MM.1S (cell line): Measurements from ENCODE around the gene ERC2.

Experiments
- DNase-seq: peaks from one replicate; pipeline ENCODE4 v3.0.0-alpha.2; 2015
- H2AFZ ChIP-seq: fragments of 300-600 bp; sonication (generic); 2 replicates; pipeline ENCODE4 v1.6.0; 2016; ENCODE audit warnings: antibody characterized with exemption, low read length
- H3F3A ChIP-seq: fragments of 300-600 bp; sonication (generic); 2 replicates; pipeline ENCODE4 v1.6.1; 2016; ENCODE audit warnings: mild to moderate bottlenecking, antibody characterized with exemption, low read length, moderate library complexity, mixed read lengths; ENCODE audit not compliant: insufficient read depth
- H3K27ac ChIP-seq: fragments of 300-600 bp; sonication (generic); 2 replicates; pipeline ENCODE4 v1.5.1; 2016; ENCODE audit warnings: mild to moderate bottlenecking, low read length
- H3K27me3 ChIP-seq: fragments of 300-600 bp; sonication (generic); replicated peaks from 2 replicates; pipeline ENCODE4 v1.6.0; 2016; ENCODE audit warnings: low read length; ENCODE audit not compliant: insufficient read depth
- H3K36me3 ChIP-seq: fragments of 300-600 bp; sonication (generic); replicated peaks from 2 replicates; pipeline ENCODE4 v1.6.1; 2016; ENCODE audit warnings: mild to moderate bottlenecking, low read length, mixed read lengths; ENCODE audit not compliant: insufficient read depth
- H3K4me1 ChIP-seq: fragments of 300-600 bp; sonication (generic); 2 replicates; pipeline ENCODE4 v1.6.1; 2016; ENCODE audit warnings: low read length, mixed read lengths
- H3K4me2 ChIP-seq: fragments of 300-600 bp; sonication (generic); 2 replicates; pipeline ENCODE4 v1.6.0; 2016; ENCODE audit warnings: low read depth, low read length
- H3K4me3 ChIP-seq: fragments of 300-600 bp; sonication (generic); 2 replicates; pipeline ENCODE4 v1.5.1; 2016; ENCODE audit warnings: low read length, mixed read lengths
- H3K79me2 ChIP-seq: fragments of 300-600 bp; sonication (generic); 2 replicates; pipeline ENCODE4 v1.6.1; 2016; ENCODE audit warnings: mixed run types, low read length, mixed read lengths
- H3K9ac ChIP-seq: fragments of 300-600 bp; sonication (generic); 2 replicates; pipeline ENCODE4 v1.6.1; 2016; ENCODE audit warnings: low read length, mixed read lengths
- H3K9me2 ChIP-seq: fragments of 300-600 bp; sonication (generic); replicated peaks from 2 replicates; pipeline ENCODE4 v1.6.1; 2016; ENCODE audit warnings: mild to moderate bottlenecking, low read length, mixed read lengths; ENCODE audit not compliant: insufficient read depth
- H3K9me3 ChIP-seq: fragments of 300-600 bp; sonication (generic); replicated peaks from 2 replicates; pipeline ENCODE4 v1.6.1; 2016; ENCODE audit warnings: mild to moderate bottlenecking, low read length, mixed read lengths; ENCODE audit not compliant: insufficient read depth
- H4K20me1 ChIP-seq: fragments of 300-600 bp; sonication (generic); 2 replicates; pipeline ENCODE4 v1.6.1; 2016; ENCODE audit warnings: mild to moderate bottlenecking, low read length, moderate library complexity, mixed read lengths; ENCODE audit not compliant: insufficient read depth
- CTCF ChIP-seq: fragments of 300-600 bp; sonication (generic); IDR thresholded peaks from 2 replicates; pipeline ENCODE4 v1.5.1; 2016; ENCODE audit warnings: antibody characterized with exemption, low read length, mixed read lengths
- EZH2 ChIP-seq: fragments of 300-600 bp; sonication (generic); optimal IDR thresholded peaks from 2 replicates; pipeline ENCODE3; 2017; ENCODE audit warnings: low read depth, mild to moderate bottlenecking, antibody characterized with exemption, low read length, mixed read lengths
- EZH2phosphoT487 ChIP-seq: fragments of 300-600 bp; sonication (generic); IDR thresholded peaks from 2 replicates; pipeline ENCODE4 v1.6.1; 2018; ENCODE audit warnings: antibody characterized with exemption, low read length

Gene ERC2

GRCh38 chr3:56491566-56491965, 23.3 kb upstream of the ERC2 start:
- Histone ChIP-seq H3K27me3 (no peaks in the 10 kb centered on the region), H2AFZ (no peak overlapping the region)
- no peak for DNase-seq

GRCh38 chr3:56488812-56489600, 20.7 kb upstream of the ERC2 start:
- no peaks in the 10 kb centered on the region for H3K36me3 ChIP-seq
- no peak overlapping the region for H3K27ac ChIP-seq
- H2AFZ ChIP-seq: no peak overlapping the region
- H3K4me1 ChIP-seq: no peaks in the 10 kb centered on the region
- H3K9me3 ChIP-seq: no peaks in the 10 kb centered on the region
- no peak overlapping the region for H3K4me2 ChIP-seq
- no peak overlapping the region for H3K4me3 ChIP-seq
- no peaks in the 10 kb centered on the region for H3K79me2 ChIP-seq
- H3K27me3 ChIP-seq: no peaks in the 10 kb centered on the region
- no peaks in the 10 kb centered on the region for H3F3A ChIP-seq
- no peaks in the 10 kb centered on the region for H4K20me1 ChIP-seq
- H3K9me2 ChIP-seq: no peaks in the 10 kb centered on the region
- no peak for DNase-seq
- TF ChIP-seq EZH2phosphoT487: no peak
- TF ChIP-seq CTCF: no peak
- no peak for TF ChIP-seq EZH2
- no peak overlapping the region for H3K9ac ChIP-seq

More at GRCh38 chr3:56491566-56491965, 23.3 kb upstream of the ERC2 start:
- Histone ChIP-seq H3K9me3 (no peaks in the 10 kb centered on the region), H3K9me2 (no peaks in the 10 kb centered on the region), H3K9ac (no peak overlapping the region), H4K20me1 (no peaks in the 10 kb centered on the region), H3K36me3 (no peaks in the 10 kb centered on the region), H3K27ac (no peak overlapping the region), H3K4me2 (no peak overlapping the region), H3K79me2 (no peaks in the 10 kb centered on the region), H3F3A (no peaks in the 10 kb centered on the region), H3K4me3 (no peak overlapping the region), H3K4me1 (no peaks in the 10 kb centered on the region)
- no peak for TF ChIP-seq EZH2phosphoT487
- no peak for TF ChIP-seq CTCF
- TF ChIP-seq EZH2: no peak

DNA sequence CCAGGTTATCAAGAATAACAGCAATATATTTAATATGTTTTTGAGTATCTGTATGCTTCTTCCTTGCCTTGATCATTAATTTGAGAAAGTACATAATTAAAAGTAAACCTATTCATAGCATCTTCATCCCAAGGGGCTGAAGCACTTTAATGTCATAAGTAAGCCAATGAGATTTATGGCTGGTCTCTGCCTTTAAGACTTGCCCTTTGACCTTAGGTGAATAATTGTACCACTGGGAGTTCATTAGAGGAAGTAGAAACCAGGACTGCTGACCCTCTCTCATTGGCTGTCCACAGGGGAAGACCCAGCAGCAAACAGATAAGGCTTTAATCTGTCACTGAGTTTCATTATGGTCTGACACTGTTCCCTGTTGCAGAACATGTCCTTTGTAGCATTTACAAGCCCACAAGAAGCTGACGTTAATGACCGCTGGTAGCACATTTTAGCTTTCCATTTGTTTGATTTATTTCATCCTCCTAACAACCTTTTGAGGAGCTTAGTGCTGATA, 16.3 kb upstream of the ERC2 start:
- Histone ChIP-seq H3K4me2 (no peak overlapping the region), H3K4me3 (no peak overlapping the region), H4K20me1 (no peaks in the 10 kb centered on the region), H3K27me3 (no peaks in the 10 kb centered on the region), H3K36me3 (no peaks in the 10 kb centered on the region), H3K9me3 (no peaks in the 10 kb centered on the region), H2AFZ (no peak overlapping the region), H3K9me2 (no peaks in the 10 kb centered on the region), H3K4me1 (no peaks in the 10 kb centered on the region), H3K79me2 (no peaks in the 10 kb centered on the region), H3K27ac (no peak overlapping the region), H3K9ac (no peak overlapping the region), H3F3A (no peaks in the 10 kb centered on the region)
- TF ChIP-seq EZH2 (no peak), EZH2phosphoT487 (no peak), CTCF (no peak)
- DNase-seq: no peak
